ENCODE results near the gene RAB11FIP3.

- TF ChIP-seq CTCF (conservative IDR thresholded peaks at IDR 0.05; ENCODE audit: low read length) (no peak), EZH2phosphoT487 (IDR thresholded peaks at IDR 0.05; ENCODE audit: borderline replicate concordance, low read depth, low read length) (no peak)
Measured at GRCh38 chr16:563072-563644, 137.7 kb downstream of the RAB11FIP3 start.

Measured in OCI-LY7 (cell line).